GM19438 (cell line): ENCODE results near the gene CYLD.

Experiments used
- ATAC-seq: cut with Tn5 transposase; IDR thresholded peaks from one replicate; pipeline ENCODE4 v1.9.1; 2021; ENCODE audit warnings: low read depth; ENCODE audit not compliant: unreplicated experiment

CYLD gene

GRCh38 chr16:50736448-50736847, 5.4 kb upstream of the CYLD start:
- ATAC-seq = no peak

- no peak for ATAC-seq
Observed at GRCh38 chr16:50737420-50737959, 4.4 kb upstream of the CYLD start.

DNA sequence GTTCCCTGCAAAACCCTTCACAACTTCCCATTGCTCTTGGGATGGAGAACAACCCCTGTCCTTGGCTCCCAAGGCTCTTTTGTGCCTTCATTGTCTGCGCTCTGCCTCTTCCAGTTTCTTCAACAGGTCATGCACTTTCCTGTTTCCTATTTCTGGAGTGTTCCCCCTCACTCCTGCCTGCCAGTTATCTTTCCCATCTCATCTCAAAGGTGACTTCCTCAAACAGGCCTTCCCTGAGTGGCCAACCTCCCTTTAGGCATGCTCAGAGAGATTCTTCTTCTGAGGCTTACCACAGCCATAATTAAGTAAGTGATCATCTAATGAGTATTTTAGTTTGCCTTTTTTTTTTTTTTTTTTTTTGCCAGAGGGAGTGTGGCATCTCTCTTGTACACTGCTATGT, 2.9 kb upstream of the CYLD start:
- no peak for ATAC-seq

- no peak for ATAC-seq
Observed at GRCh38 chr16:50740736-50741135, 1.1 kb upstream of the CYLD start.

DNA sequence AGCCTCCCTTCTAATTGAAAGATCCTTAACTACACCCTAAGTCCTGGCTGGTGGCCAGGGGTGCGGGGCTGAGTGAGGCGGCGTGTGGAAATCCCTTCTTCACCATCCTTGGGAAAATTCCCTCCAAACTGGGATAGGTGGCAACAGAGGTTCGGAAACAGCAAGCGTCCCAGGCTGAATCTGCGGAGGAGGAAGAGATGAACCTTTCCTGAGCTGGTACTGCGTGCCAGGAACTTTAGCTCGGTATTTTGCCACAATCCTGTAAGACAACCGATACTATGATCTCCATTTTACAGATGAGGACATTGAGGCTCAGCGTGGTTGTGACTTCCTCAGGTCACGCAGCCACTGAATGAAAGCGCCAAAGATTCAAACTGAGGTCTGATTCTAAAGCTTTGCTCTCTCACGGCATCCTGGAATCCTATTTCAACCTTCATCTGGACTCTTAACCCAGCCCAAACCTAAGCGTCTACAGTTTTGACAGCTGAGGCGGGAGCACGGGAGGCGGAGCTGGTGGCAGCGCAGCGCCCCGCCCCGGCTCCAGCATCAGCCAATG, 583 bp upstream of the CYLD start:
- ATAC-seq = no peak

DNA sequence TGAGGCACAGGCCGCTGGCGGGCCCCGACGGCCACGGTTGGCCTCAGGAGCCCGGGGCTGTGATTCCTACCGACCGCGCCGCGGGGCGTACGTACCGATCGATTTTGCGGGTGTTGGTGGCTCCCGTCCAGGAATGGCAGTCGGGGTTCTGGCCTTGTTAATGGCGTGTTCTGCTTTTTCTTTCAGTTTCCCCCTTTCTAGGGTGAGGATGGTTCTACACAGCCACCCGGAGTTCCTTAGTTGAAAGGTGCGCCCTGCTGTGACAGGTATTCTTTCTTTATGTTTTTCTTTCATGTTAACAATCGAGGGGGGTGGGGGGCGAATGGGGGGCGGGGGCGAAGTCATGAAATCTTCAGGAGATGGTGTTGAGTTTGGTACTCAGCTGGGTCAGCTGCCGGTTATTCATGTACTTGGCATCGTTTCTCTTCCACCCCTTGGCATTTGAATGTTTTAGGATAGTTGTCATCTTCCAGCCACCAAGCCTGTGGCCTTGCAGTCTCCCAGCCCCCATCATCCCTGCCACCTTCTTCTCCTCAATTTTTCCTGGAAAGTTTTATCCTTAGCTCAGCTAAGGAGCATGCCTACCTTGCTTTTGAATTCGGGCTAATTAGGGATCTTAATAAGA, 802 bp downstream of the CYLD start:
- no peak for ATAC-seq

DNA sequence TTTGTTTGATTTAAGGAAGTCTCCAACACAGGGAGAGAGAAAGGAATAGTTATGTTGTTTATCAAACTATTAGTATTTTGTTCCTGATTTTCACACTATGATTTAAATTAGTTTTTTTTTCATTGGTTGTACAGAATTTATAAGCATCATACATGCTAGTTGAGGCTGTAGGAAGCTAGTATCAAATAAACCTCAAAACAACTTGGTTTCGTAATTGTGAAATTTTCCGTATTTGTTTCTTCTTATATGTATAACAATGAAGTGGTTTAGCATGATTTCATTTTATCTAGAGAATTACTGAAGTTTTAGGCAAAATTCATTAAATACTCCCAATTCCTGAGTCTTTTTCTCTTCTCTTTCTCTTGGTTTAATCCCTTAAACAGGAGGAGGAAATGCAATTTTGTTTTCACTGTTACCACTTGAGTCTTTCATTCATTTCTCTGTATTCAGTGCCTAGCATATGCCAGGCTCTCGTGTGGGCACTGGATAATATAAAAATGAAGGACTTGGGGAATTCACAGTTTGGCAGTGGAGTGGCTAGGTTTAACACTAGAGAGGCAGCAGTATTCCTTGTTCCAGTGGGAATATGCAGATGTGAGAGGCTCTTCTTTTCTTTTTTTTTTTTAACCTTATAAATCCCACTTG, 1.8 kb downstream of the CYLD start:
- no peak for ATAC-seq

DNA sequence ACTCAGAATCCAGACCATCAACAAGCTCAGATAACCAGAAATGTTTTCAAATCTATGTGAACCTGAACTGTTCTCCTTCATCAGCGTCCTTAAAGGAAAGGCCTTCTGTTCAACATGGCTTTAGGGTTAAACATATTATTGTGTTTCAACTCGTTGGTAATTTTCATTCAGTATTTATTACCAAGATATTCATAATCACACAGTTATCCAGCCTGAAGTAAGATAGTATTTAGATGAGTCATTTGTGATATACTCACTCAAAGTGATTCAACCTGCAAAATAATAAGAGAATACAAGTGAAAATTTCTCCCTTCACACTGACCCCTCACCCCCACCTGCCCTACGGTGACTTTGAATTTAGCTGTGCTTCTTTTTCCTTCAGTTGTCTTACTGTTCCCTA, 3.0 kb downstream of the CYLD start:
- no peak for ATAC-seq

- ATAC-seq = no peak
Observed at GRCh38 chr16:50745940-50746339, 4.1 kb downstream of the CYLD start.

GRCh38 chr16:50747207-50747956, 5.5 kb downstream of the CYLD start:
- ATAC-seq = peak; percentile 51

DNA sequence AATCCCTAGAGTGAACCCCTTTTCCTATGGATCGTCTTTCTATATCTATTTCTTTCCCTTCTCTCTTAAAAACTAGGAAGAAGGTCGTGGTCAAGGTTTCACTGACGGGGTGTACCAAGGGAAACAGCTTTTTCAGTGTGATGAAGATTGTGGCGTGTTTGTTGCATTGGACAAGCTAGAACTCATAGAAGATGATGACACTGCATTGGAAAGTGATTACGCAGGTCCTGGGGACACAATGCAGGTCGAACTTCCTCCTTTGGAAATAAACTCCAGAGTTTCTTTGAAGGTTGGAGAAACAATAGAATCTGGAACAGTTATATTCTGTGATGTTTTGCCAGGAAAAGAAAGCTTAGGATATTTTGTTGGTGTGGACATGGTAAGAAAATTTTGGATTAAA, 9.6 kb downstream of the CYLD start:
- no peak for ATAC-seq

- ATAC-seq = no peak
Observed at GRCh38 chr16:50752471-50753235, 10.8 kb downstream of the CYLD start.

DNA sequence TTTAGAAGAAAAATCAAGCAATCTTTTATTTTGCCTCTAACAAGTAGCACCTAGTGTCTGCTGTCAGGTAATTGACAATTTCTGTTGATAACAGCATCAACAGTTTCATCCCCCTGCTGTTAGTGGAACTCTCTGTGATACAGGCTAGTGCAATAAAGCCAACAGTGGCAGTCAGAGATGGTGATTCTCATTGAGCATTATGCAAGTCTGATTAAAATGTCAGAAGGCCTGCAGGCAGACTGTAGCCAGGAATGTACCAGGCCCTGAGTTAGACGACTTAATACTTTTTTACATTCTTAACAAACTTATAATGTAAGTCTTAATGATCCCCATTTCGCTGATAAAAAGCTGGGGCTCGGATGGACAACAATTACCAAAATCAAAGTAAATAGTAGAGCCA, 14.6 kb downstream of the CYLD start:
- no peak for ATAC-seq

GRCh38 chr16:50761267-50761666, 19.4 kb downstream of the CYLD start:
- ATAC-seq = no peak

DNA sequence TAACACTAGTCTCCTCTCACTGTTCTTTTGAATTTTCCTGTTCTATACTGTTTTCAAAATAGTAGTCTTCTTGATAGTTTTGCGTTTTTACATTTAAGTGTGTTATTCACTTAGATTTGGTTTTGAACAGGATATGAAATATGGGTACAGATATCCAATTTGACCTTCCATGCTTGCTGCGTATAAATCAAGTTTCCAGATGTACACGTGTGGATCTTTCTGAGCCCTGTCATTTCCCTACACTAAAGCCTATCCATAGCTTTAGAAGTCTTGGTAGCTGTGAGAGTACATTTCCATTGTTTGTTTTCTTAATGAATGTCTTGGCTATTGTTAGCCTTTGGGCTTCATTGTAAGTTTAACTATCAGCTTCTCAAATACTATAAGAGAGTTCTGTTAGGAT, 20.4 kb downstream of the CYLD start:
- ATAC-seq = no peak

DNA sequence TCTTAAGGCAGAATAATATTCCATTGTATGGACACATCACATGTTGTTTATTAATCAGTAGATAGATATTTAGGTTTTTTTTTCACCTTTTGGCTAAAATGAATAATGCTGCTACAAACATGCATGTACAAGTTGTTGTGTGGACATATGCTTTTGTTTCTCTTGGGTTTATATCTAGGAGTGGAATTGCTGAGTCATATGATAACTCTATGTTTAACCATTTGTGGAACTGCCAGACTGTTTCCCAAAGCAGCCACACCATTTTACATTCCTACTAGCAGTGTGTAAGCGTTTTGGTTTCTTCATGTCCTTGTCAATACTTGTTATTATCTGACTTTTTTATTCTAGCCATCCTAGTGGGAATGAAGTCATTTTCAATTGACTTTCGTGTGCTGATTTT, 21.3 kb downstream of the CYLD start:
- ATAC-seq = no peak

GRCh38 chr16:50765260-50765659, 23.4 kb downstream of the CYLD start:
- no peak for ATAC-seq

- no peak for ATAC-seq
Observed at GRCh38 chr16:50765861-50766260, 24.0 kb downstream of the CYLD start.

DNA sequence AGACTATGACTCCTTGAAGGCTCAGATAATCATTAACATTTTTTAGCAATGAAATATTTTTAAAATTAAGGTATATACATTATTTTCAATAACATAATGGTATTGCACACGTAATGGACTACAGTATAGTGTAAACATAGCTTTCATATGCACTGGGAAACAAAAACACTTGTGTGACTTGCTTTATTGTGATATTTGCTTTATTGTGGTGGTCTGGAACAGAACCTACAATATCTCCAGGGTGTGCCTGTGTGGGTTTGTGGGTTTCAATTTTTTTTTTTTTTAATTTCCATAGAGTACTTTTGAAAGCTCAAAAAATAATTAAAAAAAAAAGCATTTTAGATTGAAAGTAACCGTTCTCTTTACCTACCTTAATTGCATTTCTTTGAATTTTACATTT, 25.3 kb downstream of the CYLD start:
- ATAC-seq = no peak

- ATAC-seq = no peak
Observed at GRCh38 chr16:50771366-50771765, 29.5 kb downstream of the CYLD start.

GRCh38 chr16:50774405-50774804, 32.5 kb downstream of the CYLD start:
- ATAC-seq = no peak
